HG03520 (cell line): ENCODE data around the gene RBMXL2.

Experiments
- ATAC-seq: cut with Tn5 transposase; IDR thresholded peaks from one replicate; pipeline ENCODE4 v1.9.1; 2021; ENCODE audit warnings: mild to moderate bottlenecking, moderate library complexity; ENCODE audit not compliant: unreplicated experiment

The RBMXL2 gene

DNA sequence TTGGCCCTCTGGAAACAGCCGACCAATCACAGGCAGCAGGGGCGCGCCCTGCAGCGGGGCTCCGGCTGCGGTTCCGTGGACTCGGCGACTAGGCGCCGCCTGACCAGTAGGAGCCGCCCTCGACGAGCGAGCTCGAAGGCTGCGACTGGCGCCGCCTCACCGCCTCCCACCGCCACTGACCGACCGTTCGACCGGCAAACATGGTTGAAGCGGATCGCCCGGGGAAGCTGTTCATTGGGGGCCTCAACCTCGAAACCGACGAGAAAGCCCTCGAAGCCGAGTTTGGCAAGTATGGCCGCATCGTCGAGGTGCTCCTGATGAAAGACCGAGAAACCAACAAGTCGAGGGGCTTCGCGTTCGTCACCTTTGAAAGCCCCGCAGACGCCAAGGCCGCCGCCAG, at the start of gene RBMXL2:
RBMXL2 (plus strand) TSS at position 78 of the 400 bp plus-strand sequence; CDS start at position 201, 123 bp downstream.
- no peak for ATAC-seq

GRCh38 chr11:7046474-7047175, 42.2 kb upstream of the RBMXL2 start:
- ATAC-seq, result no peak

DNA sequence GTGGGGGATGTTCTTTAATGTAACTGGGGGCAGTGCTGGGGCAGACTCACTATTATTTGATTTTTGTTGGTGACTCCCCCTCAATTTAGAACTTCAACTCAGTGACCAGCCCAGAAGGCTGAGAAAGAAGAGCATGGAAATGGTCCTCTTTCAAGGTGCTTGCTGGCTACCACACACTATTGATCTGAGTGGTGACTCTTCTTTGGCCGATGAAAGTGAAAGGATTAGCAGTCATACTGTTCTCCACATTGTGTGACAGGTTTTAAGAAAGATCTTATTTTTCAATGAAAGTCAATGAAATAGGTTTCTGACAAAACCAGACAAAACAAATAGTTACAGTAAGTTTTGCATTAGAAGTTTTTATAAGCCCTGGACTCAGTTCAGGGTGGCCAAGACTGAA, 38.6 kb upstream of the RBMXL2 start:
- no peak for ATAC-seq

- ATAC-seq, result no peak
Observed at GRCh38 chr11:7056828-7057513, 31.8 kb upstream of the RBMXL2 start.

- ATAC-seq, result no peak
Observed at GRCh38 chr11:7057641-7058040, 31.2 kb upstream of the RBMXL2 start.

GRCh38 chr11:7060868-7061267, 27.9 kb upstream of the RBMXL2 start:
- ATAC-seq, result no peak

DNA sequence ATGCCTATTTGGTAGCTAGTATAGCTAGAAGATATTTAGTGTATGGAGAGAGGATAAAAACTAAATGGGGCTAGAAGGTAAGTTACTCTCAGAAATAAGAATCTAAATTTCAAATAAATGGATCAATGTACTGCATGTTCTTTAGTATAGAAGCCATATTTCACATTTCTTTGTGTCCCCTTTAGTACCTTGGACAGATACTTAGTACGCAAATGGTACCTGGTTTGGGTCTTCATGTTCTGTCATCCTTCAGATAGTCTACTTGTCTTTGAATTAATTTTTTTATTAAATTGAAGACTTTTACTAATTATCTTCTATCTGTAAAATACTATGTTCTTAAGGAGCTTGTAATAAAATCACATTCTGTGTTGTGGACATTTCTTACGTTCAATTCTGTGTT, 26.3 kb upstream of the RBMXL2 start:
- no peak for ATAC-seq

DNA sequence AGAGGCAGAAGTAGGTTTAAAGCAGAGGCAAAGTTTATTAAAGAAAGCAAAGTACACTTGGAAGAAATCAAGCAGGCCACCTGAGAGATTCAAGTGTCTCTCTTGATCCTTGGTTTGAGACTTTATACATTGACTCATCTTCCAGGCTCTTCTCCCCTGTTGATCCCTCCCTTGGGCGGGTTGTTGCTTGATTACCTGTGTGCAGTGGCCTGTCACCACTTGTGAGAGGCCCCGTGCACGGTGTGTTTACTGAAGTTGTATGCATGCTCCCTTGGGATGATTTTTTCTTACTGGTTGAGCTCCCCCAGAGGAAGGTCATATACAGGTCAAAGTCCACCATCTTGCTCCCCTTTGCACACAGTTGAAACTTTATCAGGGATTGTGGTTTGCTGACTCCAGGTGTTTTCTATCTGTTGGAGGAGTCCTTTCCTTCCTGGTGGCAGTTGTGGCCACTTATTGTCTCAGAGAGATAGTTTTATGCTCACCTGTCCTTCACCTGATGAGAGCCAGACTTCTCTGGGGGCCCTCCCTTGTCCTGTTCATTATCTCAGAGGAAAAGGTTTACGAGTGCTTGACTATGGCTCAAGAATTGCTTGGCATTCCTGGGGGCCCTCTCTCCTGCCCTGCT, 16.3 kb upstream of the RBMXL2 start:
- ATAC-seq, result no peak

DNA sequence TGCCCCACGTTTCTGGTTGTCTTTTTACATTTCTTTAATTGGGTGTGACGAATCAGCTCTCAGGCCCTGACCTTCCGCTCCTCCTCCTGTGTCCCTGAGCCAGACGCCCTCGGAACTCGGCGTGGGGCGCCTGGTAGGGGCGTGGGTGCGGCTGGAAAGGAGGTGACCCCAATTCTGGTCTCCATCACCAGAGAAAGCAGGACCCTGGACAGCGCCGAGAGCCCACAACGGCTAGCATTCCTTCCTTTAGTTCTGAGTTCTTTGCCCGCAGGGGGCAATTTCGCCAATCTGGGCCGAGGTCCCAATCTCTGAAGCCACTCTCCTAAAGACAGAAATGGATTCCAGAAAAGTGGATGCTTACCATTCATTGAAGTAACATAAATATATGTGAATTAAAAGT, 11.7 kb upstream of the RBMXL2 start:
- ATAC-seq, result no peak

- ATAC-seq, result no peak
Observed at GRCh38 chr11:7079545-7080135, 9.2 kb upstream of the RBMXL2 start.

DNA sequence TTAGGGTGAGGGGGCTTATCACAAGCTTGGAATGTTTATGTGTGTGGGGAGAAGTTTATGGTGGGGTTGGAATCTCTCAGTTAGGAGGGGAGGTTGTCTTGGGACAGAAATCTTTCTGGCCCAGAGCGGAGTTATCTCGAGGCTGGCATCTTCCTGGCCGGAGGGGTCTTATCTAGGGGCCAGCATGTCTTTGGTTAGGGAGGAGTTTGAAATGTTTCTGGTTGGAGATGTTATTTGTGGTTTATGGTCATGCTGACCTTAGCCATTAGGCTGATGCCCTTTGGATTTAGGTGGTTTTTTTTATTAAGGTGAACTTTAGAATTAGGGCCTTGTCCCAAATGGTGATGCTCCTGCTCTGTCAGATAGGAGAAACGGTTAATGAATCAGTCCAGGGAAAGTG, 7.9 kb upstream of the RBMXL2 start:
- no peak for ATAC-seq

DNA sequence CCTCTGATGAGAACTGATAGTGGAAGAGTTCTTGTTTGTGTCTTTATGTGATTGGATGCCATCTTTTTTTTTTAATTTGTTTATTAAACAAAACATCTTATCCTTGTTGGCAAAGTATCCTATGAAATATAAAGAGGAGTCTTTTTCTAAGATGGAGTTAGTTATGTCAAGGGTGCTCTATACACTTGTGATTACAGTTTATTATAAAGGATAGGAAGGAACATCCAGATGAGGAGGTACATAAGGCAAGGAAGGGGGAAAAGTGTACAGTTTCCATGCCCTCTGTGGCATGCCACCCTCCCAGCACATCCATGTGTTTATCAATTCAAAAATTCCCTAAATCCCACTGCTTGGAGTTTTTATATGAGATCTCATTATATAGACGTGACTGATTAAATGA, 7.4 kb upstream of the RBMXL2 start:
- ATAC-seq, result no peak

DNA sequence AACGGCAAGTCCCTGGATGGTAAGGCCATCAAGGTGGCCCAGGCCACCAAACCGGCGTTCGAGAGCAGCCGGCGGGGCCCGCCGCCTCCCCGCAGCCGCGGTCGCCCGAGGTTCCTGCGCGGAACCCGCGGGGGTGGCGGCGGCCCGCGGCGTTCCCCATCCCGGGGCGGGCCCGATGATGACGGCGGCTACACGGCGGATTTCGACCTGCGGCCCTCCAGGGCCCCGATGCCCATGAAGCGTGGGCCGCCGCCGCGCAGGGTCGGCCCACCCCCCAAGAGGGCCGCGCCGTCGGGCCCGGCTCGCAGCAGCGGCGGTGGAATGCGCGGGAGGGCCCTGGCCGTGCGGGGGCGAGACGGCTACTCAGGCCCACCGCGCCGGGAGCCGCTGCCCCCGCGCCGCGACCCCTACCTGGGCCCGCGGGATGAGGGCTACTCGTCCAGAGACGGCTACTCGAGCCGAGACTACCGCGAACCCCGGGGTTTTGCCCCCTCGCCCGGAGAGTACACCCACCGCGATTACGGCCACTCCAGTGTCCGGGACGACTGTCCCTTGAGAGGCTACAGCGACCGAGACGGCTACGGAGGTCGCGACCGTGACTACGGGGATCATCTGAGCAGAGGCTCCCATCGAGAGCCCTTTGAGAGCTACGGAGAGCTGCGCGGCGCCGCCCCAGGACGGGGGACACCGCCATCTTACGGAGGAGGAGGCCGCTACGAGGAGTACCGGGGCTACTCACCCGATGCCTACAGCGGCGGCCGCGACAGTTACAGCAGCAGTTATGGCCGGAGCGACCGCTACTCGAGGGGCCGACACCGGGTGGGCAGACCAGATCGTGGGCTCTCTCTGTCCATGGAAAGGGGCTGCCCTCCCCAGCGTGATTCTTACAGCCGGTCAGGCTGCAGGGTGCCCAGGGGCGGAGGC, 792 bp downstream of the RBMXL2 start:
- no peak for ATAC-seq

DNA sequence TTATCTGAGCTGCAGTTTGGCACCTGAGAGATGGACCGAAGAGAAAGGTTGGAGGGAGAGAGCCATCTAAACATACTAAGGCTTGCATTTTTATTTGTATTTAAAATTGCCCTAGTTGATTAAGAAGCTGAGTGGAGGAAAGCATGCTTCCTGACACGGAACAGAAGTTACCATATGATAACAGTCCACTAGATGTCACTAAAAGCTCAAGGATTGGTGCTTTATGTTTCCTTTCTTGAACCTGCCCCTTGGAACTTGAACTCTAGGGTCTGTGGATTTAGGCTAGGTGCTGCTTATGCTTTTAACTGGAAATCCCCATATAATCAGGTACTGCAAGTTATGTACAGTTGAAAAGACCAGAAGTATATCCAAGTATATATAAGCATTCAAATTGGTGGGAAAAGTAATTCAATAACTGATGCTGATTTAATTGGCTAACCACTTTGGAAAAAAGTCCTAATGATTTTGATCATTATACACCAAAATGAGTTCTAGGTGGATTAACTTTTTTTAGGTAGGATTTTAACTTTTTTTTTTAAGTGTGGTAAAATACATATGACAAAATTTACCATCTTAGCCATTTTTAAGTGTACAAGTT, 9.5 kb downstream of the RBMXL2 start:
- peak; percentile 79 for ATAC-seq

GRCh38 chr11:7115780-7116179, 27.0 kb downstream of the RBMXL2 start:
- ATAC-seq, result no peak

DNA sequence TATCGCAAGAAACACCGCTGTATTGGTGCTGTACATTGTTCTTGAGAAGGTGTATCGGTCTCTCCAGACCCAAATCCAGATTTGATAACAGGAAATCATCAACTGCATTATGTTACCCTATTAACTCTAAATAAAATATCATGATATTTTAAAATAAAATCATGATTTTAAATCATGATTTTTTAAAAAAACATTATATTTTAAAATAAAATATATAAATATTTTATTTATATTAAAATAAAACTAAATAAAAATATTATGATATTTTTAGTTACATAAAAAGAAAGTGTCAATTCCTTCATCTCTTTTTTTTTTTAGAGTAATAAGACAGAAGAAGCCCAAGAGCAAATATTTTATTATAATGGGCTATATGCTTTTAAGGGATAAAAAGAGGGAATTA, 27.6 kb downstream of the RBMXL2 start:
- ATAC-seq, result no peak

DNA sequence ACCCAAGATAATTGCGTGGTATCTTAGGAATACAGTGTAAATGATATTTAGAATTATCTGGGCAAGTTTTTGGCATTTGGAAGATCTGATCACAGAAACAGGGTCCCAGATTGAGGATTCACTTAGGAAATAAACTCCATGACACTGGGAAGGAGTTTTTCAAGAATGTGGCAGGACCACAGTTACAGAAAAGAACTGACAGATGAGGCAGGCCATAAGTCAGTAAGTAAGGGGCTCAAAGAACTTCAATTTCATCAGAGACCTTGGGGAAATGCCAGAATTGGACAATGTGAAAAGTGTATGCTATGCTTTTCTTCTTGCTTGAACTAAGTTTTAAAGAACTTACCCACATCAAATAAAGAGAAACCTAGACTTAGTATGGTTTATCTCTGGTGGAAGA, 49.3 kb downstream of the RBMXL2 start:
- ATAC-seq, result no peak
